Ishikawa (cell line): Measurements from ENCODE around the gene TJP1.

Experiments used
- CEBPB ChIP-seq: IDR thresholded peaks from 2 replicates; pipeline ENCODE4 v1.6.1; 2012
- CREB1 ChIP-seq: IDR thresholded peaks from 2 replicates; pipeline ENCODE4 v1.6.1; 2012; ENCODE audit warnings: low read depth
- EGR1 ChIP-seq: IDR thresholded peaks from 2 replicates; pipeline ENCODE4 v1.6.1; 2012
- EP300 ChIP-seq: IDR thresholded peaks from 2 replicates; pipeline ENCODE4 v1.6.1; 2012; ENCODE audit warnings: borderline replicate concordance
- FOXM1 ChIP-seq: IDR thresholded peaks from 2 replicates; pipeline ENCODE4 v1.6.1; 2012; ENCODE audit warnings: low read depth, borderline replicate concordance
- MAX ChIP-seq: IDR thresholded peaks from 2 replicates; pipeline ENCODE4 v1.6.1; 2012
- NFIC ChIP-seq: IDR thresholded peaks from 2 replicates; pipeline ENCODE4 v1.6.1; 2012
- RAD21 ChIP-seq: IDR thresholded peaks from 2 replicates; pipeline ENCODE4 v1.6.1; 2012; ENCODE audit warnings: low read depth
- REST ChIP-seq: IDR thresholded peaks from 2 replicates; pipeline ENCODE4 v1.6.1; 2012; ENCODE audit warnings: low read depth, mild to moderate bottlenecking
- TAF1 ChIP-seq: IDR thresholded peaks from 2 replicates; pipeline ENCODE4 v1.6.1; 2012; ENCODE audit warnings: low read depth, mild to moderate bottlenecking
- TCF12 ChIP-seq: IDR thresholded peaks from 2 replicates; pipeline ENCODE4 v1.6.1; 2012; ENCODE audit warnings: low read depth
- TEAD4 ChIP-seq: IDR thresholded peaks from 2 replicates; pipeline ENCODE4 v1.6.1; 2012
- USF1 ChIP-seq: IDR thresholded peaks from 2 replicates; pipeline ENCODE4 v1.6.1; 2012
- YY1 ChIP-seq: IDR thresholded peaks from 2 replicates; pipeline ENCODE4 v1.6.1; 2012; ENCODE audit warnings: low read depth
- ZBTB7A ChIP-seq: IDR thresholded peaks from 2 replicates; pipeline ENCODE4 v1.6.1; 2012; ENCODE audit warnings: low read depth

The TJP1 gene

GRCh38 chr15:29795610-29796009 lies 26.7 kb downstream of the TJP1 start:
- TF ChIP-seq TCF12, result no peak
- TF ChIP-seq ZBTB7A, result no peak
- TF ChIP-seq EGR1, result no peak
- no peak for TF ChIP-seq TEAD4
- TF ChIP-seq USF1, result no peak
- TF ChIP-seq YY1, result no peak
- no peak for TF ChIP-seq EP300
- TF ChIP-seq CREB1, result no peak
- TF ChIP-seq REST, result no peak
- no peak for TF ChIP-seq RAD21
- TF ChIP-seq MAX, result no peak
- TF ChIP-seq NFIC, result no peak
- no peak for TF ChIP-seq FOXM1
- TF ChIP-seq TAF1, result no peak
- TF ChIP-seq CEBPB, result no peak

GRCh38 chr15:29792426-29793159 lies 29.7 kb downstream of the TJP1 start:
- TF ChIP-seq CREB1 (no peak), ZBTB7A (no peak), RAD21 (no peak), EGR1 (no peak)

- no peak for TF ChIP-seq FOXM1
- no peak for TF ChIP-seq CEBPB
- no peak for TF ChIP-seq MAX
- TF ChIP-seq REST, result no peak
- no peak for TF ChIP-seq RAD21
- no peak for TF ChIP-seq EGR1
- TF ChIP-seq CREB1, result no peak
- no peak for TF ChIP-seq ZBTB7A
- no peak for TF ChIP-seq TAF1
- TF ChIP-seq TEAD4, result no peak
- no peak for TF ChIP-seq USF1
- TF ChIP-seq TCF12, result no peak
- no peak for TF ChIP-seq EP300
- no peak for TF ChIP-seq NFIC
- no peak for TF ChIP-seq YY1
Observed at GRCh38 chr15:29790607-29791006, 31.7 kb downstream of the TJP1 start.

GRCh38 chr15:29789871-29790270 lies 32.4 kb downstream of the TJP1 start:
- TF ChIP-seq CREB1 (no peak), TAF1 (no peak), ZBTB7A (no peak), MAX (no peak), YY1 (no peak), EGR1 (no peak), TEAD4 (no peak)

- TF ChIP-seq REST (no peak), YY1 (no peak), USF1 (no peak), EP300 (no peak), MAX (no peak), CREB1 (no peak), EGR1 (no peak), TAF1 (no peak), ZBTB7A (no peak), TEAD4 (no peak), TCF12 (no peak), RAD21 (no peak), NFIC (no peak), CEBPB (no peak), FOXM1 (no peak)
Observed at GRCh38 chr15:29788433-29789034, 33.7 kb downstream of the TJP1 start.
